ENCODE data around the gene GGTLC2. TPM values are rescaled to one million over a fixed set of nuclear protein-coding genes. Genes with fewer than 3 reads are reported as not detected.
"Not testable (repeated sequence)": the region's sequence is repeated elsewhere in the genome, so short reads cannot be mapped to it uniquely, and the experiment has no call there.

Gene GGTLC2
- polyA plus RNA-seq, 4 donors: 0.04 TPM; not detected in 3

GRCh38 chr22:22653677-22654381, 9.4 kb downstream of the GGTLC2 start:
- not testable (repeated sequence) for DNase-seq; H3K27ac ChIP-seq (ENCODE audit: low read depth in 1 of 3, low read length in 2 of 3); H3K9me3 ChIP-seq (ENCODE audit: control insufficient read depth in 2 of 2, insufficient read depth in 1 of 2, low read depth in 1 of 2, low read length in 1 of 2); FAIRE-seq; H3K36me3 ChIP-seq (ENCODE audit: control insufficient read depth in 3 of 3, insufficient read depth in 2 of 3, low read depth in 1 of 3, low read length in 3 of 3); H3K4me3 ChIP-seq (ENCODE audit: low read depth in 1 of 3, low read length in 3 of 3); H3K4me1 ChIP-seq (ENCODE audit: control insufficient read depth in 3 of 3, insufficient read depth in 2 of 3, low read depth in 1 of 3, low read length in 2 of 3); H3K27me3 ChIP-seq (ENCODE audit: control insufficient read depth in 3 of 3, insufficient read depth in 3 of 3, low read length in 3 of 3)
- 11 to 36% (median 30%) methylated on average over 2 to 8 of the region's 13 CpGs for WGBS, 3 donors

DNA sequence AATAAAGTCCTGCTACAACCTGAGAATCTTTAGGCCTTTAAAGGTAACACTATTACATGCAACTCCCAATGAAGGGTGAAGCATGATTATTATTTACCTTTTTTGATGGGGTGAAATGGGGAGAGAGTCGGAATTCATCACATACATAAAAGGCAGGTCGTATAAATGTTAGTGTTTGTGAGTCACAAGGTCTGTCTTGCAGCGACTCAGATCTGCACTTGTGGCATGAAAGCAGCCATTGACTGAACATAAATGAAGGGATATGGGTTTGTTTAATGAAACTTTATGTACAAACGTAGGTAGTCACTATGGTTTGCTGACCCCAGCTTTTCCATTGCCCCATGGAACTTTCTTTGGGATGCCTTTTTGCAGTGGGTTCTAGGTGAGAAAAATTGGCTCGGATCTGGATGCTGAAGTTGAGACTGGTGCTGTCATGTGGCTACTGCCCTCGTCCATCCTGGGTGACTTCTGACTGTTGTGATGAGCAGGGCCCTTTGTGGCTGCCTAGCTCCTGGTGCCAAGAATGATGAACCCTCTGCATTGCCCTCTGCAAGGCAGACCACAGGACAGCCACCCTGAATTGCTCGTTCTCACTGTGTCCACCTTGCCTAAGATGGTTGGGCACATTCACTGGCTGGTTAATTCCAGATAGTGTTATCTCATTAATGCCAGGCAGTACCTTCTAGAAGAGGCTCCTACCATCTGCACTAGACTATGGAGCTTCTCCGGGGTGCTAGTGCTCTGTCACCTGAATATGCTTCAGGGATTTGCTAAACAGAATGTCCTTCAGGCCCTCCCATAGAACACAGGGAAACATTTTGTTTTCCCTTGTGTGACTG, 11.3 kb downstream of the GGTLC2 start:
- FAIRE-seq (no peak), DNase-seq (no peak)
- peaks cover 0 to 3% (median 0%) of the 10 kb centered on the region in 3 donors for H3K27me3 ChIP-seq (ENCODE audit: control insufficient read depth in 3 of 3, insufficient read depth in 3 of 3, low read length in 3 of 3)
- no peak overlapping the region for H3K27ac ChIP-seq (ENCODE audit: low read depth in 1 of 3, low read length in 2 of 3)
- no peaks in the 10 kb centered on the region for H3K9me3 ChIP-seq (ENCODE audit: control insufficient read depth in 2 of 2, insufficient read depth in 1 of 2, low read depth in 1 of 2, low read length in 1 of 2)
- H3K4me3 ChIP-seq (ENCODE audit: low read depth in 1 of 3, low read length in 3 of 3): no peak overlapping the region
- 67 to 84% (median 68%) methylated on average over 8 of the region's 8 CpGs for WGBS, 3 donors
- H3K4me1 ChIP-seq (ENCODE audit: control insufficient read depth in 3 of 3, insufficient read depth in 2 of 3, low read depth in 1 of 3, low read length in 2 of 3): no peaks in the 10 kb centered on the region
- no peaks in the 10 kb centered on the region for H3K36me3 ChIP-seq (ENCODE audit: control insufficient read depth in 3 of 3, insufficient read depth in 2 of 3, low read depth in 1 of 3, low read length in 3 of 3)

GRCh38 chr22:22657712-22658111, 13.3 kb downstream of the GGTLC2 start:
- FAIRE-seq (no peak), DNase-seq (no peak)
- no peaks in the 10 kb centered on the region for H3K9me3 ChIP-seq (ENCODE audit: control insufficient read depth in 2 of 2, insufficient read depth in 1 of 2, low read depth in 1 of 2, low read length in 1 of 2)
- H3K27me3 ChIP-seq (ENCODE audit: control insufficient read depth in 3 of 3, insufficient read depth in 3 of 3, low read length in 3 of 3): peaks cover 0 to 3% (median 0%) of the 10 kb centered on the region in 3 donors
- no peak overlapping the region for H3K4me3 ChIP-seq (ENCODE audit: low read depth in 1 of 3, low read length in 3 of 3)
- no peaks in the 10 kb centered on the region for H3K4me1 ChIP-seq (ENCODE audit: control insufficient read depth in 3 of 3, insufficient read depth in 2 of 3, low read depth in 1 of 3, low read length in 2 of 3)
- no peak overlapping the region for H3K27ac ChIP-seq (ENCODE audit: low read depth in 1 of 3, low read length in 2 of 3)
- 39 to 89% (median 88%) methylated on average over 1 of the region's 1 CpG for WGBS, 3 donors
- no peaks in the 10 kb centered on the region for H3K36me3 ChIP-seq (ENCODE audit: control insufficient read depth in 3 of 3, insufficient read depth in 2 of 3, low read depth in 1 of 3, low read length in 3 of 3)

DNA sequence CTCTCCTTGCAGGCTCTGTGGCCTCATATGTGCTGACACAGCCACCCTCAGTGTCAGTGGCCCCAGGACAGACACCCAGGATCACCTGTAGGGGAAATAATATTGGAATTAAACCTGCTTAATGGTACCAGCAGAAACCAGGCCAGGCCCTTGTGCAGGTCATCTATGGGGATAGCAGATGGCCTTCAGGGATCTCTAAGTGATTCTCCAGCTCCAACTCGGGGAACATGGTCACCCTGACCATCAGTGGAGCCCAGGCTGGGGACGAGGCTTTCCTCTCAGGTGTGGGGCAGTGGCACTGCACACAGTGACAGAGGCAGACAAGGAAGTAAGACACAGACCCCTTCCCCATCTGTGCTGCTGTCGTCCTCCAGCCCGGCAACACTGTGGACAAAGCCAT, 16.9 kb downstream of the GGTLC2 start:
- Histone ChIP-seq H3K4me3 (ENCODE audit: low read depth in 1 of 3, low read length in 3 of 3) (no peak overlapping the region), H3K9me3 (ENCODE audit: control insufficient read depth in 2 of 2, insufficient read depth in 1 of 2, low read depth in 1 of 2, low read length in 1 of 2) (no peaks in the 10 kb centered on the region), H3K27ac (ENCODE audit: low read depth in 1 of 3, low read length in 2 of 3) (no peak overlapping the region), H3K27me3 (ENCODE audit: control insufficient read depth in 3 of 3, insufficient read depth in 3 of 3, low read length in 3 of 3) (peaks cover 0 to 3% (median 0%) of the 10 kb centered on the region in 3 donors), H3K4me1 (ENCODE audit: control insufficient read depth in 3 of 3, insufficient read depth in 2 of 3, low read depth in 1 of 3, low read length in 2 of 3) (no peaks in the 10 kb centered on the region), H3K36me3 (ENCODE audit: control insufficient read depth in 3 of 3, insufficient read depth in 2 of 3, low read depth in 1 of 3, low read length in 3 of 3) (no peaks in the 10 kb centered on the region)
- no peak for DNase-seq
- no peak for FAIRE-seq
- 83 to 84% (median 83%) methylated on average over 4 of the region's 4 CpGs for WGBS, 3 donors

- H3K36me3 ChIP-seq (ENCODE audit: control insufficient read depth in 3 of 3, insufficient read depth in 2 of 3, low read depth in 1 of 3, low read length in 3 of 3): no peaks in the 10 kb centered on the region
- no peaks in the 10 kb centered on the region for H3K4me1 ChIP-seq (ENCODE audit: control insufficient read depth in 3 of 3, insufficient read depth in 2 of 3, low read depth in 1 of 3, low read length in 2 of 3)
- no peak overlapping the region for H3K27ac ChIP-seq (ENCODE audit: low read depth in 1 of 3, low read length in 2 of 3)
- 77 to 86% (median 82%) methylated on average over 3 of the region's 3 CpGs for WGBS, 3 donors
- FAIRE-seq (no peak), DNase-seq (no peak)
- no peaks in the 10 kb centered on the region for H3K9me3 ChIP-seq (ENCODE audit: control insufficient read depth in 2 of 2, insufficient read depth in 1 of 2, low read depth in 1 of 2, low read length in 1 of 2)
- peaks cover 0 to 3% (median 0%) of the 10 kb centered on the region in 3 donors for H3K27me3 ChIP-seq (ENCODE audit: control insufficient read depth in 3 of 3, insufficient read depth in 3 of 3, low read length in 3 of 3)
- no peak overlapping the region for H3K4me3 ChIP-seq (ENCODE audit: low read depth in 1 of 3, low read length in 3 of 3)
Observed at GRCh38 chr22:22662095-22662494, 17.7 kb downstream of the GGTLC2 start.

GRCh38 chr22:22663861-22664800, 19.7 kb downstream of the GGTLC2 start:
- Histone ChIP-seq H3K4me3 (ENCODE audit: low read depth in 1 of 3, low read length in 3 of 3) (no peak overlapping the region), H3K36me3 (ENCODE audit: control insufficient read depth in 3 of 3, insufficient read depth in 2 of 3, low read depth in 1 of 3, low read length in 3 of 3) (no peaks in the 10 kb centered on the region), H3K27me3 (ENCODE audit: control insufficient read depth in 3 of 3, insufficient read depth in 3 of 3, low read length in 3 of 3) (no peaks in the 10 kb centered on the region), H3K9me3 (ENCODE audit: control insufficient read depth in 2 of 2, insufficient read depth in 1 of 2, low read depth in 1 of 2, low read length in 1 of 2) (no peaks in the 10 kb centered on the region), H3K4me1 (ENCODE audit: control insufficient read depth in 3 of 3, insufficient read depth in 2 of 3, low read depth in 1 of 3, low read length in 2 of 3) (no peaks in the 10 kb centered on the region), H3K27ac (ENCODE audit: low read depth in 1 of 3, low read length in 2 of 3) (no peak overlapping the region)
- WGBS, 3 donors: 72 to 84% (median 81%) methylated on average over 14 of the region's 14 CpGs
- FAIRE-seq: no peak
- no peak for DNase-seq

- Histone ChIP-seq H3K27me3 (ENCODE audit: control insufficient read depth in 3 of 3, insufficient read depth in 3 of 3, low read length in 3 of 3) (no peaks in the 10 kb centered on the region), H3K36me3 (ENCODE audit: control insufficient read depth in 3 of 3, insufficient read depth in 2 of 3, low read depth in 1 of 3, low read length in 3 of 3) (no peaks in the 10 kb centered on the region), H3K4me1 (ENCODE audit: control insufficient read depth in 3 of 3, insufficient read depth in 2 of 3, low read depth in 1 of 3, low read length in 2 of 3) (no peaks in the 10 kb centered on the region), H3K9me3 (ENCODE audit: control insufficient read depth in 2 of 2, insufficient read depth in 1 of 2, low read depth in 1 of 2, low read length in 1 of 2) (no peaks in the 10 kb centered on the region), H3K27ac (ENCODE audit: low read depth in 1 of 3, low read length in 2 of 3) (no peak overlapping the region), H3K4me3 (ENCODE audit: low read depth in 1 of 3, low read length in 3 of 3) (no peak overlapping the region)
- 28 to 51% (median 36%) methylated on average over 7 of the region's 7 CpGs for whole genome bisulfite sequencing, 3 donors
- DNase-seq (peak; percentile 47 to 65), FAIRE-seq (no peak)
Observed at GRCh38 chr22:22666307-22667091, 22.1 kb downstream of the GGTLC2 start.

All from small intestine (tissue), 7 donors.